DMS 273 (cell line): Measurements from ENCODE around the gene NR3C1.
A peak's percentile ranks its signal among the peaks of the same experiment; 100 is the strongest.

Experiments used
- DNase-seq: peaks from one replicate; lab custom pipeline; 2025; ENCODE audit not compliant: unreplicated experiment; lab: John Stamatoyannopoulos, UW

Gene NR3C1

DNA sequence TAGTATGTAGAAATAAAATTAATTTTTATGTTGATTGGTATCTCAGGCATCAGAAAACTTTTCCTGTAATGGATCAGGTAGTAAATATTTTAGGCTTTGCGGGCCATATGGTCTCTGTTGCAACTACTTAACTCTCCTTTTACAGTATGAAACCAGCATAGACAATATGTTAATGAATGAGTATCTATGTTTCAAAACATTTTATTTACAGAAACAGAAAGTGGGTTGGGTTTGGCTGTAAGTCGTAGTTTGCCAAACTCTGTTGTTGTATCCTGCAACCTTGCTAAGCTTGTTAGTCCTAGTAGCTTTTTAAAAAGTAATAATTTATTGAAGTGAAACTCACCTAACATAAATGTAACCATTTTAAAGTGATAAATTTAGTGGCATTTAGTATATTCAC, 132.1 kb downstream of the NR3C1 start:
- DNase-seq: peak; percentile 28

DNA sequence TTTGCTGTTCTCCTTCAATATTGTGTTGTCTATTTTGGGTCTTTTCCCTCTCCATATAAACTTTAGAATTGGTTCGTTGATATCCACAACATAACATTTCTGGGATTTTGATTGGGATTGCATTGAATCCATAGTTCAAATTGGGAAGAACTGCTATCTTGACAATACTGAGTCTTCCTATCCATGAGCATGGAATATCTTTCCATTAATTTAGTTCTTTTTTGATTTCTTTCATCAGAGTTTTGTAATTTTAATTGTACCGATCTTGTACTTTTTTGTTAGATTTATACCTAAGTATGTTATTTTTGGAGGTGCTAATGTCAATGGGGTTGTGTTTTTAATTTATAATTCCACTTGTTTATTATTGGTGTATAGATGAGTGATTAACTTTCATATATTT, 135.1 kb downstream of the NR3C1 start:
- no peak for DNase-seq

DNA sequence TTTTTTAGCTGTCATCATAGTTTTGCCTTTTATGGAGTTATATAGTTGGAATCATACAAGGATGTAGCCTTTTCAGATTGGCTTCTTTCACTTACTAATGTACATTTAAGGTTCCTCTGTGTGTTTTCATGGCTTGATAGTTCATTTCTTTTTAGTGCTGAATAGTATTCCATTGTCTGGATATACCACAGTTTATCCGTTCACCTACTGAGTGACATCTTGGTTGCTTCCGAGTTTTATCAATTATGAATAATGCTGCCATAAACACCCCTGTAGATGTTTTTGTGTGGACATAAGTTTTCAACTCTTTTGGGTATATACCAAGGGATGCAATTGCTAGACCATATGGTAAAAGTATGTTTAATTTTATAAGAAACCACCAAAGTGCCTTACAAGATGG, 136.3 kb downstream of the NR3C1 start:
- DNase-seq: no peak

DNA sequence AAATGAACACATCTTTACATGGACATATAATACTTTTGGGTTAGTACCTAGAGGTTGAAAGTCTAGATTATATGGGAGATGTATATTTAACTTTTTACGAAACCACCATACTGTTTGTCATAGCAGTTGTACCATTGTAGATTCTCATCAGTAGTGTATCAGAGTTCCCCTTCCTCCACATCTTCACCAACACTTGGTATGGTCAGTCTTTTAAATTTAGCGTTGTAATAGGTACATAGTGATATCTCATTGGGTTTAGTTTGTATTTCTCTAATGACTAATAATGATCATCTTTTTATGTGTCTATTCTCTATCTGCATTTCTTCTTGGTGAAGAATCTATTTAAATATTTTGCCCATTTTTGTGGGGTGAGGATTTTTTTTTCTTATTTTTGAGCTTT, 137.5 kb downstream of the NR3C1 start:
- DNase-seq: no peak

DNA sequence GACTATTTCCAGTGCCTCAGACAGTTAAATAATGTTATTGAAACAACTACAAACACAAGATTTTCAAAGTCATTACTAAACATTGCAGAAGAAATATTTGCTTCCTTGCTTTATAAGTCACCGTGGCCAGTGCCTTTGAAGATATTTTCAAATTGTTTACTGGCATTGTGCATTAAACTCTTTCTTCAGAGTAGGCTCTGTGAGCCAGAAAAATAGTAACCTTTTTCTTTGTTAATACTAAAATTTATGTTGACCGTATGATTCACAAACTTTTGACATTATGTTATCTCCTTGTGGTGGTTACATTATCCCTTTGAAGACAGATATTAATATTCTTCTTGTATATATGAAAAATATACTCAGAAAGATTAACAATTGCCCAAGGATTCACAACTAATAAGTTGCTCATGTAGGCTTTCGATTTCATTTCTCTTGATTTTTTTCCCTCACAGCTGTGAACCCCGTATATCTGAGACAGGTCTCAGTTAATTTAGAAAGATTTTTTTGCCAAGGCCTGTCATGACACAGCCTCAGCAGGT, 140.1 kb downstream of the NR3C1 start:
- no peak for DNase-seq

DNA sequence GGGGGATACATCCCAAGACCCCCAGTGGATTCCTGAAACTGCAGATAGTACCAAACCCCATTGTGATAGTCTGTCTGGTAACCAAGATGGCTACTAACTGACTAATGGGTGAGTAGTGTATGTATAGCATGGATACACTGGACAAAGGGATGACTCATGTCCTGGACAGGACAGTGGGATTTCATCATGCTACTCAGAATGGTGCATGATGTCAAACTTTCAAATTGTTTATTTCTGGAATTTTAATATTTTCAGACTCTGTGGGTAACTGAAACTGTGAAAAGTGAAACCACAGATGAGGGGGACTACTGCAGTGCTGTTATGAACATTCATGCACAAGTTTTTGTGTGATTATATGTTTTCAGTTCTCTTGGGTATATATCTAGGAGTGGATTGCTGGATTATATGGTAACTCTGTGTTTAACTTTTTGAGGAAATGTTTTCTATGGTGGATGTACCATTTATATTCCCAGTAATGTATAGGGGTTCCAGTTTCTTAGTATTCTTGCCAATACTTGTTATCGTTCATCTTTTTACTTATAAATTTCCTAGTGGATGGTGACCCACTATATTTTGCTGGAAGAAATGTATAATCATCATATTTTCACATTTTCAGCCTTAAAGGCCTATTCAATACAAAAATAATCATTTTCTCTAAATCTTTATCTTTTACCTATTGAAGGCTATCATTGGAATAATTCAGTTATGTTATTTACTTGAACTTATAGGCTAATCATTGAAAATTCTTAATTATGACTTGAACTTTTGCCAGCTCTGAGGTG, 140.9 kb downstream of the NR3C1 start:
- DNase-seq: no peak

DNA sequence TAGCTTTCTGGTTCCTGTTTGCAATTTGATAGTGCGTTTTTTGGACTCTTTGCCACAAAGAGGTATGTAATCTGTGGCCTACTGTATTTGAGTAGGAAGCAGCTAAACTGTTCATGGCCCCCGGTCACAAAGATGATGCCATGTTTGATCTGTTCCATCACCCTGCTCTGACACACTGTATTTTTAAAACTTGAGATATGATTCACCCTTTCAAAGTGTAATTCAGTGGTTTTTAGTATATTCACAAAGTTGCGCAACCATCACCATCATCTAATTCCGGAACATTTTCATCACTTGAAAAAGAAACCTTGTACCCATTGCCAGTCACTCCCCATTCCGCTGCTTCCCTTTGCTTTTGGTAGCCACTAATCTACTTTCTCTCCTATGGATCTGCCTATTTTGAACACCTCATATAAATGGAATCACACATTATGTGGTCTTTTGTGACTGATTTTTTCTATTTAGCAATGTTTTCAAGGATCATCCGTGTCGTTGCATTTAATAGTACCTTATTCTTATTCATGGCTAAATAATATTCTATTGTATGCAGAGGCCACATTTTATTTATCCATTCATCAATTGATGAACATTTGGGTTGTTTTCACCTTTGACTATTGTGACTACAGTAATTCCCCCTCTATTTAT, 141.6 kb downstream of the NR3C1 start:
- no peak for DNase-seq

DNA sequence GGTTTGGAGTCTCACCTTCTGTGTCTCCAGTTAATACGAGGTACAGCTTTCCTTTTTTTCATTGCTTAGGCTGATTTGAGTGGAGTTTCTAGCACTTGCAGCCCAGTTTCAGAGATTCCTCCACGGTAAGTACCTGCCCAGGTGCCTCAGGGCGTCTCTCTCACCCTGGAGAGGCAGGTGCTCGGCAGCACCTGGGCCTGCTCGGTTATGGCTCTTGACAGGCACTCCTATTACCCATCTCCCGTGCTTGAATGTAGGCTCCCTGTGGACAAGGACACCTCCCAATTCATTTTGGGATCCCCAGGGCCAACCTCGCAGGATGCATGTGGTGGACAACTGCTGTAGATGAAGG, 144.3 kb downstream of the NR3C1 start:
- DNase-seq: no peak

DNA sequence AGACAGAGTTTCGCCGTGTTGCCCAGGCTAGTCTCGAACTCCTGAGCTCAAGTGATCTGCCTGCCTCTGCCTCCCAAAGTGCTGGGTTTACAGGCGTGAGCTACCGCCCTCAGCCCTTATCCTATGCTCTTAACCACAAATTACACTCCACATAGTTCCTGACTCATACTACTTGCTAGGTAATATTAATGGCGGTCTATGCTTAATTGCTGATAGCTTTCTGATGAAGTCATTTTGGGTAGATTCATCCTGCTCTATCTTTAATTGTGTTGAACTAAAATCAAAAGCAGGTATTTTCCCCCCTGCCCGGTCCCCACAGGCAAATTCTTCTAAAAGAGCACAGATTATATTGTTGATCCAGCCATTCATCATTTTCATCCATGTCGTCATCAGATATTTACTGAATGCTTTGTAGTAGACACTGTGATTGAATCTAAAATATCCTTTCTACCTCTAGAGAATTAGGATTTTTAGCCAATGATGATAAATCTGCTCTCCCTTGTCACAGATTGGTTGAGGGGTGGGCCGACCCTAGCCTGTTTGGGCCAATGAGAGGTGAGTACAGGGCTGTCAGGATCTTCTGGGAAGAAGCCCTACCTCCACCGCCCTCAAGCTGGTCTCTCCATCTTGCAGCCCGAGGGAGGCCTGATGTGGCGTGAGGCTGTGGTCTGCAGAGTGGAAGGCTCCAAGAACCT, 144.8 kb downstream of the NR3C1 start:
- DNase-seq: no peak

DNA sequence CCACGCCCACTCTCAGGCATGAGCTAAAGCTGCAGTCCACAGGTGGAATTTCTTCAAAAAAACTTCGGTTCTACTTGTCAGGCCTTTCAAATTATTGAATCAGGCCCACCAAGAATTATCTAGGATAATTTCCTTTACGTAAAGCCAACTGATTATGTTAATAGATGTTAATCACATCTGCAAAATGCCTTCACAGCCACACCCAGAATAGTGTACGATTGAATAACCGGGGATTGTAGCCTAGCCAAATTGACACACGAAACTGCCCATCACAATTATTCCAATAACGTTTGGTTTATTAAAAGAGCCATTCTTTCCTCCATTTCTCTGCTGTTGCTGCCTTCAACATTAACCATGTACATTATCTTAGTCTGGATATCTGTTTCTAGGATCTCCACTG, 148.7 kb downstream of the NR3C1 start:
- no peak for DNase-seq

DNA sequence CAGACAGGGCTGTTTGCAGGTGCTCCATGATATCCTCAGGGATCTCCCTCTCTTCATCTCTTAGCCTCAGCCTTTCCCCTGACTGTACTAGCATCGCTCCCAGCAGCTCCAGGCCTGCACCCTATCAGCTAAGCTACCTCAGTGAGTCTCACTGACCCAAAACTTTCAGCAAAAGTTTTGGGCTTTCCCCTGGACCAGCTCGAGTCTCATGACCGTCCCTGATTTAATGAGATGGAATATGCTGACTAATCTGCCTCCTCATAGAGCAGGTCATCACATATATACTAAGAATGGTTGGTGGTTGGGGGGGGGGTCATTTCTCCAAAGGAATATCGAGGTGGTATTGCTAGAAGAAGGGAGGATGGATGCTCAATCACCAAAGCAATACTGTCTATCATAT, 151.5 kb downstream of the NR3C1 start:
- no peak for DNase-seq

DNA sequence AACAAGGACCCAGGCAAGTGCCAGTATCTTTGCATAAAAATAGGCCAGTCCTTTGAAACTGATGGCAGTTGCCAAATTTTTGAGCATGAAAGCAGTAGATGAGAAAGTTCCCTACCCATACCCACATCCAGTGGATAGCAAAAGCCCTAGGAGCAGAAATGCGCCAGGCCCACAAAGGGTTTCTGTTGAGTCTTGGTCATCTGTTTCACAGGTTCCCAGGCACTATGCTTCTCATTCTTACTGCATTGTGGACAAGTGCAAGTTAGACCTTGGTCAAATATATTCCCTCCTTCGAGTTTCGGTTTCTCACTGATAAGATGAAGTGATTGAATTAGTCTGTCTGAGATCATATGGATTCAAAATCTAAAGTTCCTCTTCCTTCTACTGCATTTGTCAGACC, 152.3 kb downstream of the NR3C1 start:
- DNase-seq: no peak

DNA sequence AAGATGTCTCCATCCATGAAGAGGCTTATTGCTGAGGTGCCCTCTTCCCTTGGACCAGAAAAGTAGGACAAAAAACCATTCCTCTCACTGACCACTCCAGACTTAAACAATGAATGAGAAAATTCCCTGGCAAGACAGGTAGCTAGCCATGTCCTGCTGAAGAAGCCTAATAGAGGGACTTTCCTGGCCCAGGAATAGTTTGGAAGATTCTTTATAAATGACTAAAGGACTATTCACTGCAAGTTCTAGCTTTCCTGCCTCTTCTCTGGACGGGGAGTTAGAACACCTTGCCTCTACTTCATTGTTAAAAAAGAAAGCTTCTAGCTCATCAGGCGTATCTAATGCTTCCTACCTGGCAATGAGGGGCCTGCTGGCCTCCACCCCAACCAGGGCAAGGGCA, 153.6 kb downstream of the NR3C1 start:
- DNase-seq: no peak

DNA sequence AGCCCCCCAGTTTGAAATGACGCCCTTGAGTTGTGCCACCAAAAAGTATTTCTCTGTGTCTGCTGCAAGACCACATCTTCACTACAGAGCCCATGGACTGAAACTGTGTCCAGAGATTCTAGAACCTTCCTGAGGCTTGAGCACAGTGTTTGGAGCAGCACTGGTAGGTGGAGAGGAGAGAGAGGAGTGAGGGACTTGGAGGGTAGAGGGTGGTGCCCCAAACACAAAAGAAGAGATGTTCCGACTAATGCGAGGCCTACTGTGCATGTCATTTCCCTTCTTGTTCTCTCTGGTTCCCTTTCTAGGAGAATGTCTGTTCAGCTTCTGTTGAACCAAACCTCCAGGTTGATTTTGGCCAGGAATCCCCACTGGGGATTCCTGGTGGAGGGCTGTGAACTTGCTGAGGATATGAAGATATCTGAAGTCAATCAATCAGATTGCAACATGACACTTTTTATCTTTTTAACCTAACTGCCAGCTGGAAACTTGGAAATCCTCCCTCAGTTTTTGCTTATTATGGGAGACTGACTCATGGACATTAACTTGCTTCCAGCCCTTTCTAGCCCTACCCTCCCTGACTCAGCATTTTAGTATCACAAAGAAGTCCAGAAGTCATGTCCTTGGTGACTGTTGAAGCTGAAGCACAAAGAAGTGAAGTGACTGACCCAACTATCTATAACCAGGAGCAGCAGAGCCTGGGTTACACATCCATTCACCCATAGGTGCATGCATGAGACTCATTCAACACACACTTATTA, 154.5 kb downstream of the NR3C1 start:
- peak; percentile 18 for DNase-seq

DNA sequence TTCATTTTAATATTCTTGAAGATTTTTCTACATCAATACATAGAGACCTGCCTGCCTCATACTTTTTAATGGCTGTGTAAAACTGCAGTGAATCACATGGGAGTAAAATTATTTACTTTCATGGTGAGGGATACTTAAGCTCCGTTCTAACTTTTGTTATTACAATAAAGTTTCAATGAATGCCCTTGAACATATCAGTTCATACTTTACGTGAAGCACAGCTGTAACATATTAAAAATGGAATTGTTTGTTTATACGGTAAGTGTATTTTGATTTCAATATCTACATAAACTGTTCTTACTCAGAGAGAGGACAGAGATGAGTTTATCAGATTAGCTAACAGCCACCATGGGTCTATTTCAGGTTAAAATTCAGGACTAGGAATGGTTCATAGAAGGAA, 155.1 kb downstream of the NR3C1 start:
- no peak for DNase-seq

DNA sequence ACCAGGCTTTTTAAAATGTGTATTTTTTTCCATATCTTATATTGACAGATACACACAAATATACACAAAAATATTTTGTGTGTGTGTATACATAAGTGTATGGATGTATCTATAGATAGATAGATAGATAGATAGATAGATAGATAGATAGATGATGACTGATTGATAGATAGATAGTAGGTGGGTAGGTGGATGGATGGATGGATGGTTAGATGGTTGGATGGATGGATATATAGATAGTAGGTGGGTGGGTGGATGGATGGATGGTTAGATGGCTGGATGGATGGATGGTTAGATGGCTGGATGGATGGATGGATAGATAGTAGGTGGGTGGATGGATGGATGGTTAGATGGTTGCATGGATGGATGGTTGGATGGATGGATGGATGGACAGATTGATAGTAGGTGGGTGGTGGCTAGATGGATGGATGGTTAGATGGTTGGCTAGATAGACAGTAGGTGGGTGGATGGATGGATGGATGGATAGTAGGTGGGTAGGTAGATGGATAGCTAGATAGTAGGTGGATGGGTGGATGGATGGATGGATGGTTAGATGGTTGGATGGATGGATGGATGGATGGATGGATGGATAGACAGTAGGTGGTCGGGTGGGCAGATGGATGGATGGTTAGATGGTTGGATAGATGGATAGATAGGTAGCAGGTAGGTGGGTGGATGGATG, 156.2 kb downstream of the NR3C1 start:
- no peak for DNase-seq

DNA sequence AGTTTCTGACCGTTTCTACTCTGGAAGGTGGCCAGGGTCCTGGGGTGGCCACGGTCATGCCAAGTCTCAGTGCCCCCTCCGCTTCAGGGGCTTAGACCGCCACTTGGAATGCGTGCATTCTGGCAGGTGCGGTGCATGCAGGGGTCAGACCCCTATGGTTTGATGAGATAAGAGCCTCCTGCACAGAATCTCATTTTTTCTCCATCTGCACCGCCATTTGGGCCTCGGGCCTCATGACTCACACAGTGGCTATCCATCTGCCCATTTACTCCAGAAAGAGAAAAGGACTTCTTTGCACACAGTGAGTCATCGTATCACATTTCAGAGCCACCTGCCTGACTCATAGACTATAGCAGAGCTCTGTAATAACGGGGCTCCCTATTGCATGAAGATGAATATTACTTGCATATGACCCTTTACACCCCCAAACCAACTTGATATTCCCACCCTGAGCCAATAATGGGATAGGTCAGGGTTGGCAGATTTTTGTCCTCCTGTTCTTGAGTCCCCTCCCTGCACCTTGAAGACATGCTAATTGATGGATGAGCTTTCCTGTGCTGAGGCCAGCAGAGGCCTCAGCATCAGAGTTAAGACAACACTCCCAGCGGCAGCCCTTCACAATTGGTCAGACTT, 157.4 kb downstream of the NR3C1 start:
- DNase-seq: peak; percentile 99

DNA sequence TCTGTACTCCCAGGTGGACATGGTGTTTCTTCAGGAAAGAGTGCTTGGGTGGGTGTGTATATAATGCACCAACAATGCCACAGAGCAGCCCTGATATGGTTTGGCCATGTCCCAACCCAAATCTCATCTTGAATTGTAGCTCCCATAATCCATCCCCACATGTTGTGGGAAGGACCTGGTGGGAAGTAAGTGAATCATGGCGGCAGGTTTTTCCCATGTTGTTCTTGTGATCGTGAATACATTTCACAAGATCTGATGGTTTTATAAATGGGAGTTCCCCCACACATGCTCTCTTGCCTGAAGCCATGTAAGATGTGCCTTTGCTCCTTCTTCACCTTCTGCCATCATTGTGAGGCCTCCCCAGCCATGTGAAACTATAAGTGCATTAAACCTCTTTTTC, 158.5 kb downstream of the NR3C1 start:
- peak; percentile 58 for DNase-seq

DNA sequence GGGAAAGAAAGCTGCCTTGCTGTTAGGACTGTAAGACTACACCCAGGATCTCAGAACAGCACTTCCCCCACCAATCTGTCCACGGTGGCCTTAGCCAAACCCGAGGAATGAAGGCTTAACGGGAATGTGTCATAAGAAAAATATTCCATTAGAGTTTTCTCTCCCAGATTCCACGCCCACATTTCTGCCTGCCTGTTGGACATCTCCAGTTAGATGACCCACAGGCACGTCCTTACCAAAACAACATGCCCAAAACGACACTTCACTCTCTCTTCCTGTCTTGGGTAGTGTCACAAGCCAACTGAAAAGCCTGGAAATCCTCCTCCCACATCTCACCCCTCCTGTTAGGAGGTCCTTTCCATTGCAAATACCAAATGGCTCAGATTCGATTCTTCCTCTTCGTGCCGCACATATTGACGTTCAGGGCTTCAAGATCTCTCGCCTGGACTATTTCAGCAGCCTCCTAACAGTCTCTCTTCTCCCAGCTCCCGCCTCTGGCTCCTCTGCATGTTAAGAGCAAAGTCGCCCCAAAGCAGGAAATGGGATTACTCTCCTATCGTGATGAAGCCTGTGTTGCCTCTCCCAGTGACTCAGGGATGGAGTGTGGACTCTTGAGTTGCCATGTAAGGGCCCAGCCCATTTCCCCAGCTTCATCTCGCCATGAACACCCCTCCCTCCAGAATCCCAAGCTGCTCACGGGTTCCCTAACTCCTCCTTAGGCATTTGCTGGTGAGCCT, 159.3 kb downstream of the NR3C1 start:
- peak; percentile 97 for DNase-seq

DNA sequence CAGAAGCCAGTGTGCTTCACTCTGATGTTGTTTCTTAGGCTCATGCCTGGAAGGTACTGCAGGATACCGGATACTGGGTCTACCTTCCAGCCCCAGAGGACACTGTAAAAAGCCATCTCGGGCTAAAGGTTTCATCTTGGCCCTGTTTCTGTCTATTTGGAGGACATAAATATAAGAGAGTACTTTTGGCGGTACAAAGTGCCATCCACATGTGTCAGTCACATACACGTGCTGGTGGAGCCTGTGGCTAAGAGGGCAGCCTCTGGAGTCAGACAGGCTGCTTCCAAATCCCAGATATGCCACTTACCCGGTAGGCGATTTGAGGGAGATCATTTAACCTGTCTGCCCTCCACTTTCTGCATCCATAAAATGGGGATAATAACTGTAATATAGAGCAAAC, 160.4 kb downstream of the NR3C1 start:
- DNase-seq: peak; percentile 44
